Subcutaneous adipose tissue (tissue), 4 donors: ENCODE results near the gene NISCH. TPM values are rescaled to one million over a fixed set of nuclear protein-coding genes. Genes with fewer than 3 reads are reported as not detected.

Source experiments
- CTCF ChIP-seq: fragments of 450-650 bp; IDR thresholded peaks from one replicate; pipeline ENCODE4 v1.5.1; 2016; ENCODE audit warnings: low read depth, mild to moderate bottlenecking, control low read depth, antibody characterized with exemption, moderate library complexity
- total RNA-seq, 4 donors: library from RNA; depleted of rRNA; stranded (reverse); fragments of >200 nt; gene quantifications; one replicate each; pipeline ENCODE4 v1.1.0, GENCODE V29; 2016

NISCH gene
- total RNA-seq, 4 donors from 2014 or later = 52.7 to 105 (median 71.5) TPM

GRCh38 chr3:52521488-52521824 lies 66.1 kb downstream of the NISCH start:
- TF ChIP-seq CTCF = no peak

GRCh38 chr3:52521881-52522650 lies 66.7 kb downstream of the NISCH start:
- no peak for TF ChIP-seq CTCF

GRCh38 chr3:52522651-52523251 lies 67.3 kb downstream of the NISCH start:
- no peak for TF ChIP-seq CTCF

- no peak for TF ChIP-seq CTCF
Measured at GRCh38 chr3:52523386-52524257, 68.2 kb downstream of the NISCH start.

GRCh38 chr3:52524258-52524751 lies 68.9 kb downstream of the NISCH start:
- no peak for TF ChIP-seq CTCF

- no peak for TF ChIP-seq CTCF
Measured at GRCh38 chr3:52524752-52525679, 69.6 kb downstream of the NISCH start.
